Vagina (tissue), 2 donors: ENCODE results near the gene MCUR1. TPM values are rescaled to one million over a fixed set of nuclear protein-coding genes. Genes with fewer than 3 reads are reported as not detected.
"Not testable (repeated sequence)": the region's sequence is repeated elsewhere in the genome, so short reads cannot be mapped to it uniquely, and the experiment has no call there.

Experiments used
- DNase-seq, 2 donors: peaks; one replicate each; pipeline ENCODE4 v3.0.0-alpha.2; 2017; ENCODE audit errors: extremely low spot score in 2 of 2
- H3K27ac ChIP-seq: fragments of 200-600 bp; sonication (generic); one replicate; pipeline ENCODE4 v1.5.1; 2019
- H3K27me3 ChIP-seq: fragments of 200-600 bp; sonication (generic); one replicate; pipeline ENCODE4 v1.5.1; 2019
- H3K36me3 ChIP-seq, 2 donors: fragments of 200-600 bp; sonication (generic); one replicate each; pipeline ENCODE4 v1.5.1; 2017 to 2019
- H3K4me1 ChIP-seq: fragments of 200-600 bp; sonication (generic); one replicate; pipeline ENCODE4 v1.5.1; 2019
- H3K4me3 ChIP-seq, 2 donors: fragments of 200-600 bp; sonication (generic); 1 replicate in 1 of 2; 2 replicates in 1 of 2; pipeline ENCODE4 v1.5.1; 2016 to 2019
- H3K9me3 ChIP-seq: fragments of 200-600 bp; sonication (generic); one replicate; pipeline ENCODE4 v1.5.1; 2019
- CTCF ChIP-seq, 3 experiments: fragments of 450-650 bp in 2 of 3; fragments of 200-600 bp in 1 of 3; sonication (generic) in 1 of 3; IDR thresholded peaks; one replicate each; pipeline ENCODE4 v1.5.1; 2017 to 2019; ENCODE audit warnings: antibody characterized with exemption in 3 of 3, mild to moderate bottlenecking in 2 of 3, moderate library complexity in 2 of 3
- POLR2A ChIP-seq, 2 donors: fragments of 450-650 bp; IDR thresholded peaks; one replicate each; pipeline ENCODE4 v1.6.1; 2017; ENCODE audit warnings: antibody characterized with exemption in 2 of 2, mild to moderate bottlenecking in 2 of 2, moderate library complexity in 2 of 2
- POLR2AphosphoS5 ChIP-seq, 2 donors: sonication (generic); formaldehyde crosslinking; IDR thresholded peaks; one replicate each; pipeline ENCODE4 v1.9.0; 2017; ENCODE audit warnings: antibody characterized with exemption in 2 of 2, mild to moderate bottlenecking in 2 of 2, low read depth in 1 of 2; ENCODE audit not compliant: insufficient read depth in 1 of 2
- intact Hi-C: fragments of 100-400 bp; cut with DNase I; formaldehyde crosslinking; loops from one replicate; pipeline ENCODE4 v1.15.1; 2023
- total RNA-seq: library from RNA; depleted of rRNA; stranded (reverse); fragments of >200 nt; gene quantifications from one replicate; pipeline ENCODE4 v1.2.3, GENCODE V29; 2016

MCUR1 gene
- total RNA-seq, 1 donor from 2014 or later, result 15.0 TPM

- H3K27me3 ChIP-seq, result no peaks in the 10 kb centered on the region
- no peak for DNase-seq
- no peak overlapping the region for H3K4me3 ChIP-seq
- intact Hi-C loops, result no loop called here
- no peak overlapping the region for H3K27ac ChIP-seq
- TF ChIP-seq POLR2AphosphoS5 (IDR thresholded peaks at IDR 0.05; ENCODE audit: insufficient read depth in 1 of 2, low read depth in 1 of 2) (peak in 1 of 2 donors; percentile 12), POLR2A (IDR thresholded peaks at IDR 0.05) (no peak), CTCF (IDR thresholded peaks at IDR 0.05) (no peak)
- H3K4me1 ChIP-seq, result peaks cover 7% of the 10 kb centered on the region
- H3K9me3 ChIP-seq, result no peaks in the 10 kb centered on the region
- H3K36me3 ChIP-seq, result peaks cover 6 to 38% of the 10 kb centered on the region in 2 donors
Observed at GRCh38 chr6:13794184-13794583, 20.2 kb downstream of the MCUR1 start.

GRCh38 chr6:13789746-13790145 is 24.6 kb downstream of the MCUR1 start:
- peaks cover 11% of the 10 kb centered on the region for H3K4me1 ChIP-seq
- H3K9me3 ChIP-seq, result no peaks in the 10 kb centered on the region
- H3K27ac ChIP-seq, result no peak overlapping the region
- DNase-seq, result no peak
- H3K27me3 ChIP-seq, result no peaks in the 10 kb centered on the region
- intact Hi-C loops, result no loop called here
- no peak overlapping the region for H3K4me3 ChIP-seq
- TF ChIP-seq CTCF (IDR thresholded peaks at IDR 0.05), result no peak
- no peak for TF ChIP-seq POLR2AphosphoS5 (IDR thresholded peaks at IDR 0.05; ENCODE audit: insufficient read depth in 1 of 2, low read depth in 1 of 2)
- no peak for TF ChIP-seq POLR2A (IDR thresholded peaks at IDR 0.05)
- peaks cover 6 to 25% of the 10 kb centered on the region in 2 donors for H3K36me3 ChIP-seq

GRCh38 chr6:13788820-13789219 is 25.5 kb downstream of the MCUR1 start:
- Histone ChIP-seq H3K27ac (no peak overlapping the region), H3K27me3 (no peaks in the 10 kb centered on the region), H3K4me1 (peaks cover 11% of the 10 kb centered on the region), H3K9me3 (no peaks in the 10 kb centered on the region), H3K4me3 (no peak overlapping the region), H3K36me3 (peaks cover 5 to 25% of the 10 kb centered on the region in 2 donors)
- no peak for TF ChIP-seq POLR2AphosphoS5 (IDR thresholded peaks at IDR 0.05; ENCODE audit: insufficient read depth in 1 of 2, low read depth in 1 of 2)
- TF ChIP-seq POLR2A (IDR thresholded peaks at IDR 0.05), result no peak
- TF ChIP-seq CTCF (IDR thresholded peaks at IDR 0.05), result no peak
- no peak for DNase-seq
- intact Hi-C loops, result no loop called here

- Histone ChIP-seq H3K4me3 (peak overlapping the region in 1 of 2 donors; percentile 10), H3K9me3 (no peaks in the 10 kb centered on the region), H3K27ac (no peak overlapping the region), H3K4me1 (peaks cover 11% of the 10 kb centered on the region), H3K36me3 (peaks cover 0 to 18% of the 10 kb centered on the region in 2 donors), H3K27me3 (no peaks in the 10 kb centered on the region)
- TF ChIP-seq POLR2AphosphoS5 (IDR thresholded peaks at IDR 0.05; ENCODE audit: insufficient read depth in 1 of 2, low read depth in 1 of 2), result no peak
- TF ChIP-seq CTCF (IDR thresholded peaks at IDR 0.05), result no peak
- TF ChIP-seq POLR2A (IDR thresholded peaks at IDR 0.05), result no peak
- no peak for DNase-seq
- intact Hi-C loops, result no loop called here
Observed at GRCh38 chr6:13787137-13787536, 27.2 kb downstream of the MCUR1 start.

GRCh38 chr6:13780162-13780561 is 34.2 kb downstream of the MCUR1 start:
- H3K36me3 ChIP-seq, DNase-seq, H3K4me1 ChIP-seq, intact Hi-C loops, H3K27ac ChIP-seq, H3K9me3 ChIP-seq, H3K4me3 ChIP-seq, H3K27me3 ChIP-seq: not testable (repeated sequence)

GRCh38 chr6:13778028-13778427 is 36.3 kb downstream of the MCUR1 start:
- Histone ChIP-seq H3K27me3 (no peaks in the 10 kb centered on the region), H3K4me3 (no peak overlapping the region), H3K9me3 (no peaks in the 10 kb centered on the region), H3K36me3 (no peaks in the 10 kb centered on the region), H3K4me1 (no peaks in the 10 kb centered on the region), H3K27ac (no peak overlapping the region)
- TF ChIP-seq POLR2A (IDR thresholded peaks at IDR 0.05), result no peak
- no peak for TF ChIP-seq CTCF (IDR thresholded peaks at IDR 0.05)
- no peak for TF ChIP-seq POLR2AphosphoS5 (IDR thresholded peaks at IDR 0.05; ENCODE audit: insufficient read depth in 1 of 2, low read depth in 1 of 2)
- no peak for DNase-seq
- intact Hi-C loops, result no loop called here
